CD4-positive, alpha-beta T cell (primary cell): ENCODE measurements around the gene HSPB6. TPM values are rescaled to one million over a fixed set of nuclear protein-coding genes. Genes with fewer than 3 reads are reported as not detected.

ENCODE experiments used
- ATAC-seq: fragments of 200-7000 bp; cut with Tn5 transposase; one replicate; pipeline ENCODE4 v1.10.0; 2022; ENCODE audit warnings: mild to moderate bottlenecking; ENCODE audit not compliant: poor library complexity
- CTCF ChIA-PET: fragments of 350-600 bp; sonication (Branson Sonifier 250); formaldehyde crosslinking; loops from one replicate; lab custom pipeline; 2021; ENCODE audit warnings: antibody characterized with exemption, inconsistent platforms; lab: Charles Lee
- POLR2A ChIA-PET: fragments of 350-600 bp; sonication (Branson Sonifier 250); formaldehyde crosslinking; loops from one replicate; lab custom pipeline; 2021; ENCODE audit warnings: antibody characterized with exemption, inconsistent platforms; lab: Charles Lee
- DNase-seq, 14 experiments: peaks; one replicate each; pipeline ENCODE4 v3.0.0-alpha.2; 2013 to 2020; ENCODE audit warnings: mixed read lengths in 2 of 14
- H3K27ac ChIP-seq, 2 donors: one replicate each; pipeline versions ENCODE4 v1.5.1 to v1.7.0; 2013; ENCODE audit warnings: low read length in 2 of 2, low read depth in 1 of 2, mild to moderate bottlenecking in 1 of 2
- H3K27me3 ChIP-seq, 2 experiments: 1 replicate in 1 of 2; 2 replicates in 1 of 2; pipeline versions ENCODE4 v1.6.1 to v1.7.0; 2013; ENCODE audit warnings: low read length in 2 of 2, control low read depth in 1 of 2, mild to moderate bottlenecking in 1 of 2, moderate library complexity in 1 of 2; ENCODE audit not compliant: insufficient read depth in 2 of 2, control insufficient read depth in 1 of 2
- H3K36me3 ChIP-seq: one replicate; pipeline ENCODE4 v1.6.1; 2013; ENCODE audit warnings: low read length, control low read depth; ENCODE audit not compliant: insufficient read depth
- H3K4me1 ChIP-seq: one replicate; pipeline ENCODE4 v1.6.1; 2013; ENCODE audit warnings: low read length, control low read depth; ENCODE audit not compliant: insufficient read depth
- H3K4me3 ChIP-seq: one replicate; pipeline ENCODE4 v1.5.1; 2013; ENCODE audit warnings: mild to moderate bottlenecking, low read length, moderate library complexity
- H3K9me3 ChIP-seq, 2 experiments: 1 replicate in 1 of 2; 2 replicates in 1 of 2; pipeline versions ENCODE4 v1.6.1 to v1.7.0; 2013; ENCODE audit warnings: low read length in 2 of 2, mild to moderate bottlenecking in 2 of 2, control low read depth in 1 of 2, moderate library complexity in 1 of 2; ENCODE audit not compliant: control insufficient read depth in 1 of 2, insufficient read depth in 1 of 2
- H3K27ac Mint-ChIP-seq: one replicate; pipeline ENCODE4 v1.8.0; 2020; ENCODE audit warnings: mixed read lengths
- H3K27me3 Mint-ChIP-seq: one replicate; pipeline ENCODE4 v1.8.0; 2021; ENCODE audit warnings: mixed read lengths
- H3K36me3 Mint-ChIP-seq: one replicate; pipeline ENCODE4 v1.8.0; 2021; ENCODE audit warnings: low read depth, mixed read lengths
- H3K4me1 Mint-ChIP-seq: one replicate; pipeline ENCODE4 v1.8.0; 2021; ENCODE audit warnings: low read depth, mixed read lengths
- H3K4me3 Mint-ChIP-seq: one replicate; pipeline ENCODE4 v1.8.0; 2020; ENCODE audit warnings: mild to moderate bottlenecking, mixed read lengths
- H3K9me3 Mint-ChIP-seq: one replicate; pipeline ENCODE4 v1.8.0; 2020; ENCODE audit warnings: mixed read lengths
- intact Hi-C, 2 experiments: fragments of 100-400 bp; cut with DNase I in 1 of 2; cut with micrococcal nuclease in 1 of 2; formaldehyde crosslinking; loops; one replicate each; pipeline versions ENCODE4 v1.15.1 to v1.9.0; 2023 to 2025; cut with DNase I, micrococcal nuclease
- total RNA-seq, 174 experiments: library from RNA in 2 of 174; stranded (reverse) in 2 of 174; gene quantifications; one replicate each; pipeline ENCODE4 v1.2.3 and lab custom pipeline; 2021 to 2026
- TF ChIP-seq, protein P1 (sequence below): fragments of 200-600 bp; IDR thresholded peaks from one replicate; pipeline ENCODE4 v1.8.0; 2022; ENCODE audit warnings: antibody characterized with exemption, mild to moderate bottlenecking

The HSPB6 gene
- total RNA-seq, 2 experiments from 2014 or later: not detected

- Histone ChIP-seq H3K27me3 (no peaks in the 10 kb centered on the region), H3K9me3 (no peaks in the 10 kb centered on the region), H3K27ac (no peak overlapping the region), H3K36me3 (no peaks in the 10 kb centered on the region), H3K4me1 (peaks cover 60% of the 10 kb centered on the region), H3K4me3 (no peak overlapping the region)
- TF ChIP-seq, protein P1, sequence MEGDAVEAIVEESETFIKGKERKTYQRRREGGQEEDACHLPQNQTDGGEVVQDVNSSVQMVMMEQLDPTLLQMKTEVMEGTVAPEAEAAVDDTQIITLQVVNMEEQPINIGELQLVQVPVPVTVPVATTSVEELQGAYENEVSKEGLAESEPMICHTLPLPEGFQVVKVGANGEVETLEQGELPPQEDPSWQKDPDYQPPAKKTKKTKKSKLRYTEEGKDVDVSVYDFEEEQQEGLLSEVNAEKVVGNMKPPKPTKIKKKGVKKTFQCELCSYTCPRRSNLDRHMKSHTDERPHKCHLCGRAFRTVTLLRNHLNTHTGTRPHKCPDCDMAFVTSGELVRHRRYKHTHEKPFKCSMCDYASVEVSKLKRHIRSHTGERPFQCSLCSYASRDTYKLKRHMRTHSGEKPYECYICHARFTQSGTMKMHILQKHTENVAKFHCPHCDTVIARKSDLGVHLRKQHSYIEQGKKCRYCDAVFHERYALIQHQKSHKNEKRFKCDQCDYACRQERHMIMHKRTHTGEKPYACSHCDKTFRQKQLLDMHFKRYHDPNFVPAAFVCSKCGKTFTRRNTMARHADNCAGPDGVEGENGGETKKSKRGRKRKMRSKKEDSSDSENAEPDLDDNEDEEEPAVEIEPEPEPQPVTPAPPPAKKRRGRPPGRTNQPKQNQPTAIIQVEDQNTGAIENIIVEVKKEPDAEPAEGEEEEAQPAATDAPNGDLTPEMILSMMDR: no peak
- POLR2A ChIA-PET: interaction anchor here (0.6 to 6.3 kb wide), 3 partner anchors 9 to 819 kb away, joined by 3 to 63 read pairs (median 3); partner anchors contain the start of genes PSENEN and U2AF1L4
- peak in 3 of 14 experiments; percentile 46 to 57 (median 46) for DNase-seq
- H3K27ac Mint-ChIP-seq: peak overlapping the region; percentile 89
- peak; percentile 13 for ATAC-seq
- H3K36me3 Mint-ChIP-seq: no peaks in the 10 kb centered on the region
- CTCF ChIA-PET: interaction anchor here (1.1 kb wide), 1 partner anchor 9 kb away, joined by 3 read pairs; no protein-coding TSS in a partner anchor
- peaks cover 48% of the 10 kb centered on the region for H3K4me1 Mint-ChIP-seq
- intact Hi-C loops: loop anchor here in 1 of 2 experiments (10.0 kb wide), 1 partner anchor 446 kb away; the partner anchor contains the start of gene USF2
- no peaks in the 10 kb centered on the region for H3K9me3 Mint-ChIP-seq
- H3K4me3 Mint-ChIP-seq: peak overlapping the region; percentile 67
- no peaks in the 10 kb centered on the region for H3K27me3 Mint-ChIP-seq
Observed at GRCh38 chr19:35710784-35711723, 45.8 kb downstream of the HSPB6 start.

- no peak overlapping the region for H3K4me3 ChIP-seq
- TF ChIP-seq, protein P1: no peak
- Mint-ChIP-seq H3K36me3 (no peaks in the 10 kb centered on the region), H3K9me3 (no peaks in the 10 kb centered on the region), H3K4me1 (peaks cover 26% of the 10 kb centered on the region), H3K4me3 (no peak overlapping the region), H3K27ac (no peak overlapping the region), H3K27me3 (no peaks in the 10 kb centered on the region)
- CTCF ChIA-PET: no interaction called here
- ATAC-seq (no peak), DNase-seq (no peak)
- H3K36me3 ChIP-seq: no peaks in the 10 kb centered on the region
- POLR2A ChIA-PET: no interaction called here
- intact Hi-C loops: no loop called here
- no peak overlapping the region for H3K27ac ChIP-seq
- H3K27me3 ChIP-seq: no peaks in the 10 kb centered on the region
- H3K4me1 ChIP-seq: peaks cover 34% of the 10 kb centered on the region
- no peaks in the 10 kb centered on the region for H3K9me3 ChIP-seq
Observed at GRCh38 chr19:35708391-35708790, 48.4 kb downstream of the HSPB6 start.

Other genes with a start within 250 kb of the HSPB6 start
- gene DMKN, start 243.4 kb downstream of the HSPB6 start, total RNA-seq: not detected
- not detected for gene SBSN, start 228.7 kb downstream of the HSPB6 start, total RNA-seq
- not detected for gene GAPDHS, start 223.6 kb downstream of the HSPB6 start, total RNA-seq
- gene TMEM147, start 211.4 kb downstream of the HSPB6 start, total RNA-seq: 10 to 100 TPM; 20.3 to 22.0 TPM
- not detected for gene ATP4A, start 193.4 kb downstream of the HSPB6 start, total RNA-seq
- gene PMIS2, start 170.9 kb downstream of the HSPB6 start, total RNA-seq: not detected
- gene HAUS5, start 144.3 kb downstream of the HSPB6 start, total RNA-seq: 10 to 100 TPM; 28.4 to 29.9 TPM
- 10 to 100 TPM; 45.7 to 48.8 TPM for gene RBM42, start 128.0 kb downstream of the HSPB6 start, total RNA-seq
- under 1 TPM; 0.58 to 0.59 TPM for gene ETV2, start 115.3 kb downstream of the HSPB6 start, total RNA-seq
- 100 to 1,000 TPM; 136 to 144 TPM for gene COX6B1, start 108.7 kb downstream of the HSPB6 start, total RNA-seq
- under 1 TPM; 0.36 to 0.47 TPM for gene UPK1A, start 90.5 kb downstream of the HSPB6 start, total RNA-seq
- 1 to 10 TPM; 2.2 to 3.3 TPM for gene ZBTB32, start 52.5 kb downstream of the HSPB6 start, total RNA-seq
- 10 to 100 TPM; 59.4 to 59.7 TPM for gene KMT2B, start 39.0 kb downstream of the HSPB6 start, total RNA-seq
- 10 to 100 TPM; 40.3 to 43.1 TPM for gene IGFLR1, start 14.6 kb downstream of the HSPB6 start, total RNA-seq
- 10 to 100 TPM; 74.6 to 85.8 TPM for gene U2AF1L4, start 11.6 kb downstream of the HSPB6 start, total RNA-seq
- 1 to 10 TPM; 7.3 to 9.4 TPM for gene PSENEN, start 11.4 kb downstream of the HSPB6 start, total RNA-seq
- gene LIN37, start 8.5 kb downstream of the HSPB6 start, total RNA-seq: 1 to 10 TPM; 4.8 to 6.0 TPM
- gene PROSER3, start 1.1 kb upstream of the HSPB6 start, total RNA-seq: 10 to 100 TPM; 19.4 to 22.6 TPM
- 10 to 100 TPM; 16.4 to 19.5 TPM for gene ARHGAP33, start 18.5 kb upstream of the HSPB6 start, total RNA-seq
- not detected for gene PRODH2, start 55.8 kb upstream of the HSPB6 start, total RNA-seq
- gene NPHS1, start 95.5 kb upstream of the HSPB6 start, total RNA-seq: not detected
- gene KIRREL2, start 99.9 kb upstream of the HSPB6 start, total RNA-seq: under 1 TPM in 1 of 2 experiments, not detected in 1; 0.14 TPM
- gene APLP1, start 111.5 kb upstream of the HSPB6 start, total RNA-seq: not detected
- gene NFKBID, start 143.5 kb upstream of the HSPB6 start, total RNA-seq: 10 to 100 TPM; 26.5 to 30.1 TPM
- 10 to 100 TPM; 72.4 to 78.6 TPM for gene HCST, start 145.5 kb upstream of the HSPB6 start, total RNA-seq
- 1 to 10 TPM; 6.0 to 7.6 TPM for gene TYROBP, start 151.3 kb upstream of the HSPB6 start, total RNA-seq
- 1 to 10 TPM; 4.2 to 4.5 TPM for gene LRFN3, start 179.3 kb upstream of the HSPB6 start, total RNA-seq
- 1 to 10 TPM; 4.3 to 5.4 TPM for gene SDHAF1, start 238.2 kb upstream of the HSPB6 start, total RNA-seq